Endothelial cell of umbilical vein (primary cell): Measurements from ENCODE around the gene SH3RF3. TPM values are rescaled to one million over a fixed set of nuclear protein-coding genes. Genes with fewer than 3 reads are reported as not detected.

ENCODE experiments used
- BruUV-seq: library from RNA; stranded (reverse); fragments of 400-500 nt; replicated peaks from 2 replicates; lab custom pipeline; 2021; lab: Mats Ljungman, UMichigan
- CTCF ChIA-PET: fragments of 300-600, 350-600 bp; sonication (Branson Sonifier 250); formaldehyde crosslinking; loops from one replicate; lab custom pipeline; 2021; ENCODE audit warnings: antibody characterized with exemption, inconsistent platforms; lab: Charles Lee
- POLR2A ChIA-PET: fragments of 300-600, 350-600 bp; sonication (Branson Sonifier 250); formaldehyde crosslinking; loops from one replicate; lab custom pipeline; 2021; ENCODE audit warnings: antibody characterized with exemption, inconsistent platforms; lab: Charles Lee
- DNase-seq: peaks from one replicate; pipeline ENCODE4 v3.0.0-alpha.2; 2011; ENCODE audit warnings: low read depth, low spot score
- FAIRE-seq: peaks from 2 replicates; lab custom pipeline; 2011; peaks lifted over from hg19 to GRCh38; lab: Jason Lieb, UNC
- H2AFZ ChIP-seq: 2 replicates; pipeline ENCODE4 v1.6.0; 2012; ENCODE audit warnings: low read depth, low read length, control low read depth, inconsistent platforms
- H3K27ac ChIP-seq: 2 replicates; pipeline ENCODE4 v1.5.1; 2011; ENCODE audit warnings: low read depth, mild to moderate bottlenecking, control low read depth, low read length, moderate library complexity; ENCODE audit not compliant: insufficient read depth
- H3K27me3 ChIP-seq, 2 experiments: 2 replicates each; pipeline versions ENCODE4 v1.6.0 to v1.6.1; 2011; ENCODE audit warnings: low read length in 2 of 2, mixed read lengths in 1 of 2; ENCODE audit not compliant: control insufficient read depth in 2 of 2, insufficient read depth in 2 of 2
- H3K36me3 ChIP-seq, 2 experiments: 2 replicates in 1 of 2; 3 replicates in 1 of 2; pipeline ENCODE4 v1.5.1; 2011; ENCODE audit warnings: low read length in 2 of 2, mild to moderate bottlenecking in 1 of 2, moderate library complexity in 1 of 2; ENCODE audit not compliant: control insufficient read depth in 2 of 2, insufficient read depth in 2 of 2; ENCODE audit errors: extremely low read depth in 1 of 2
- H3K4me1 ChIP-seq: 3 replicates; pipeline ENCODE4 v1.5.1; 2011; ENCODE audit warnings: mild to moderate bottlenecking, low read length; ENCODE audit not compliant: control insufficient read depth, insufficient read depth; ENCODE audit errors: extremely low read depth
- H3K4me2 ChIP-seq: 2 replicates; pipeline ENCODE4 v1.6.1; 2011; ENCODE audit warnings: low read length, control low read depth, mixed read lengths; ENCODE audit not compliant: insufficient read depth
- H3K4me3 ChIP-seq, 3 experiments: fragments of 200-600 bp in 1 of 3; sonication (generic), shearing (Covaris generic) in 1 of 3; replicated peaks in 1 of 3; 2 replicates each; pipeline ENCODE4 v1.5.1; 2011 to 2016; ENCODE audit warnings: control low read depth in 3 of 3, low read length in 3 of 3, mild to moderate bottlenecking in 2 of 3, inconsistent platforms in 1 of 3, low read depth in 1 of 3, moderate library complexity in 1 of 3; ENCODE audit not compliant: insufficient read depth in 1 of 3
- H3K79me2 ChIP-seq: 2 replicates; pipeline ENCODE4 v1.6.0; 2012; ENCODE audit warnings: low read length, inconsistent platforms; ENCODE audit not compliant: control insufficient read depth, insufficient read depth
- H3K9ac ChIP-seq: replicated peaks from 2 replicates; pipeline ENCODE3; 2011; ENCODE audit warnings: low read length, control low read depth; ENCODE audit not compliant: insufficient read depth; ENCODE audit errors: extremely low read depth
- H3K9me1 ChIP-seq: replicated peaks from 3 replicates; pipeline ENCODE4 v1.6.0; 2011; ENCODE audit warnings: mild to moderate bottlenecking, low read length; ENCODE audit not compliant: control insufficient read depth, insufficient read depth; ENCODE audit errors: extremely low read depth
- H3K9me3 ChIP-seq: replicated peaks from 2 replicates; pipeline ENCODE4 v1.5.1; 2012; ENCODE audit warnings: low read length, inconsistent platforms; ENCODE audit not compliant: control insufficient read depth, insufficient read depth
- H4K20me1 ChIP-seq: replicated peaks from 2 replicates; pipeline ENCODE3; 2011; ENCODE audit warnings: mild to moderate bottlenecking, low read length; ENCODE audit not compliant: control insufficient read depth, insufficient read depth; ENCODE audit errors: extremely low read depth
- CTCF ChIP-seq, 2 donors: IDR thresholded peaks; 1 replicate in 1 of 2; 2 replicates in 1 of 2; pipeline ENCODE4 v1.5.1; 2011; ENCODE audit warnings: low read length in 2 of 2, mild to moderate bottlenecking in 2 of 2, moderate library complexity in 2 of 2, control low read depth in 1 of 2, inconsistent platforms in 1 of 2, low read depth in 1 of 2; ENCODE audit not compliant: insufficient read depth in 1 of 2; ENCODE audit errors: extremely low read depth in 1 of 2
- EZH2 ChIP-seq: IDR thresholded peaks from 2 replicates; pipeline ENCODE4 v1.6.1; 2012; ENCODE audit warnings: borderline replicate concordance, low read depth, mild to moderate bottlenecking, moderate library complexity, low read length, inconsistent platforms; ENCODE audit not compliant: severe bottlenecking
- FOS ChIP-seq: IDR thresholded peaks from 2 replicates; pipeline ENCODE4 v1.6.1; 2011; ENCODE audit warnings: mild to moderate bottlenecking, low read length, moderate library complexity, borderline replicate concordance; ENCODE audit not compliant: insufficient read depth
- GATA2 ChIP-seq: IDR thresholded peaks from 2 replicates; pipeline ENCODE4 v1.7.0; 2011; ENCODE audit warnings: low read depth, mild to moderate bottlenecking, moderate library complexity, mixed read lengths, low read length; ENCODE audit not compliant: insufficient read length, insufficient read depth
- JUN ChIP-seq: IDR thresholded peaks from 2 replicates; pipeline ENCODE4 v1.6.1; 2011; ENCODE audit warnings: borderline replicate concordance, low read depth; ENCODE audit not compliant: insufficient read length, insufficient read depth
- MAX ChIP-seq: IDR thresholded peaks from 2 replicates; pipeline ENCODE4 v1.6.1; 2011; ENCODE audit not compliant: insufficient read depth, insufficient read length
- MYC ChIP-seq: IDR thresholded peaks from one replicate; pipeline ENCODE4 v1.6.1; 2011; ENCODE audit warnings: mild to moderate bottlenecking, low read depth, low read length
- POLR2A ChIP-seq: IDR thresholded peaks from 2 replicates; pipeline ENCODE4 v1.6.1; 2012; ENCODE audit warnings: low read depth, mild to moderate bottlenecking, control low read depth, low read length
- POLR2AphosphoS5 ChIP-seq: IDR thresholded peaks from 2 replicates; pipeline ENCODE4 v1.6.1; 2012; ENCODE audit warnings: low read depth, mild to moderate bottlenecking, control low read depth, low read length, moderate library complexity; ENCODE audit not compliant: insufficient read depth
- dilution Hi-C: fragments of 300-500 bp; cut with MboI; formaldehyde crosslinking; loops from one replicate; pipeline ENCODE4 v1.15.0; 2019; ENCODE audit warnings: low sequenced_read_pairs; ENCODE audit not compliant: extremely low pct_ligation_motif_present
- intact Hi-C: fragments of 100-400 bp; cut with micrococcal nuclease; formaldehyde crosslinking; loops from one replicate; pipeline ENCODE4 v1.10.0; 2022
- polyA plus RNA-seq, 4 experiments: library from polyadenylated mRNA; depleted of rRNA in 3 of 4; stranded (reverse) in 3 of 4; unstranded in 1 of 4; fragments of >200 nt; gene quantifications; 2 replicates each; pipeline versions ENCODE4 v1.2.1 to v1.2.3, GENCODE V29; 2011 to 2012; ENCODE audit warnings: missing spikeins in 1 of 4
- total RNA-seq: library from RNA; stranded (reverse); gene quantifications from 2 replicates; pipeline ENCODE4 v1.2.3, GENCODE V29; 2021

SH3RF3 gene
- total and polyA plus RNA-seq, 2 donors (not counting 3 experiments of a cell fraction or from before 2014, with no cell fraction given), result 3.8 to 14.7 TPM

GRCh38 chr2:109135359-109136197, 6.6 kb downstream of the SH3RF3 start:
- CTCF ChIA-PET, result interaction anchor here (1.8 kb wide), 1 partner anchor 375 kb away, joined by 6 read pairs; no protein-coding TSS in a partner anchor
- H3K27ac ChIP-seq, result no peak overlapping the region
- H3K9ac ChIP-seq, result no peak overlapping the region
- BruUV-seq, result no TSS peak
- H4K20me1 ChIP-seq, result no peaks in the 10 kb centered on the region
- H3K9me3 ChIP-seq, result no peaks in the 10 kb centered on the region
- H3K4me2 ChIP-seq, result peak overlapping the region; percentile 13
- intact Hi-C loops (no loop called here), dilution Hi-C loops (no loop called here)
- no peaks in the 10 kb centered on the region for H3K9me1 ChIP-seq
- H3K4me1 ChIP-seq, result peaks cover 41% of the 10 kb centered on the region
- H3K4me3 ChIP-seq, result no peak overlapping the region
- H3K79me2 ChIP-seq, result peaks cover 79% of the 10 kb centered on the region
- POLR2A ChIA-PET, result no interaction called here
- TF ChIP-seq EZH2 (no peak), CTCF (IDR thresholded peaks at IDR 0.05; ENCODE audit: extremely low read depth in 1 of 2, insufficient read depth in 1 of 2, low read depth in 1 of 2, low read length in 2 of 2) (no peak), FOS (no peak), MYC (no peak), MAX (no peak), POLR2AphosphoS5 (no peak), JUN (no peak), POLR2A (no peak), GATA2 (no peak)
- no peak overlapping the region for H2AFZ ChIP-seq
- no peaks in the 10 kb centered on the region for H3K27me3 ChIP-seq
- FAIRE-seq (peak; percentile 78), DNase-seq (peak; percentile 49)
- no peaks in the 10 kb centered on the region for H3K36me3 ChIP-seq
